Gastroesophageal sphincter (tissue), 3 donors: ENCODE measurements around the gene PPP2R5D.

Source experiments
- POLR2AphosphoS5 ChIP-seq: sonication (generic); formaldehyde crosslinking; IDR thresholded peaks from one replicate; pipeline ENCODE4 v1.6.1; 2017; ENCODE audit warnings: antibody characterized with exemption
- TF ChIP-seq, protein P1 (sequence below), 4 experiments: fragments of 200-600 bp in 2 of 4; fragments of 450-650 bp in 2 of 4; sonication (generic) in 1 of 4; IDR thresholded peaks; one replicate each; pipeline ENCODE4 v1.5.1; 2017 to 2019; ENCODE audit warnings: antibody characterized with exemption in 4 of 4, mild to moderate bottlenecking in 2 of 4, moderate library complexity in 2 of 4

DNA sequence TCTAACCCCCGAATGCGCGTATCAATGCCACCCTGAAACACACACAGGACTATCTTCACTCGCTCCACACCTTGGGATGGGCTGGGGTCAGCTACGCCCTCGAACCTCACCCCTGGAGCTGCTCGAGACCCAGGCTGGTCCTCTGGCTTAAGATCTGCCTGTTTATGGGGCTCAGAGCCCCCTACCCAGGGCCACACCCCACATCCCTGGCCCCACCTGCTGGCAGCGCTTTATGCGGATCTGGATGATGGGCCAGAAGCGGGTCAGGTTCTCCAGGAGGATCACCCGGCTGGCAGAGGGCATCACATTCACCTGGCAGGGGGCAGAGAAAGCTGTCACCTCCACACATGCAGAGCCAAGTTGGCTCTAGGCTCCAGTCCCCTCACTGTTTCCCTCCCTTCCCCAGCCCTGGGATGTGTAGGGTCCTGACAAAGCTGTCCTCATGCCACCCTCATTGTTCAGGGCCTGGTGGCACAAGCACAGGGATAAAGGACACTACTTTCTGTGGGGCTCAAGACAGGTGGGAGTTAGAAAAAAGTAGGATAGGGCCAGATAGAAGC lies 61.1 kb downstream of the PPP2R5D start:
- TF ChIP-seq, protein P1, sequence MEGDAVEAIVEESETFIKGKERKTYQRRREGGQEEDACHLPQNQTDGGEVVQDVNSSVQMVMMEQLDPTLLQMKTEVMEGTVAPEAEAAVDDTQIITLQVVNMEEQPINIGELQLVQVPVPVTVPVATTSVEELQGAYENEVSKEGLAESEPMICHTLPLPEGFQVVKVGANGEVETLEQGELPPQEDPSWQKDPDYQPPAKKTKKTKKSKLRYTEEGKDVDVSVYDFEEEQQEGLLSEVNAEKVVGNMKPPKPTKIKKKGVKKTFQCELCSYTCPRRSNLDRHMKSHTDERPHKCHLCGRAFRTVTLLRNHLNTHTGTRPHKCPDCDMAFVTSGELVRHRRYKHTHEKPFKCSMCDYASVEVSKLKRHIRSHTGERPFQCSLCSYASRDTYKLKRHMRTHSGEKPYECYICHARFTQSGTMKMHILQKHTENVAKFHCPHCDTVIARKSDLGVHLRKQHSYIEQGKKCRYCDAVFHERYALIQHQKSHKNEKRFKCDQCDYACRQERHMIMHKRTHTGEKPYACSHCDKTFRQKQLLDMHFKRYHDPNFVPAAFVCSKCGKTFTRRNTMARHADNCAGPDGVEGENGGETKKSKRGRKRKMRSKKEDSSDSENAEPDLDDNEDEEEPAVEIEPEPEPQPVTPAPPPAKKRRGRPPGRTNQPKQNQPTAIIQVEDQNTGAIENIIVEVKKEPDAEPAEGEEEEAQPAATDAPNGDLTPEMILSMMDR (IDR thresholded peaks at IDR 0.05), result no peak
- TF ChIP-seq POLR2AphosphoS5, result no peak
